ENCODE data around the gene GLP2R.

Gene GLP2R

GRCh38 chr17:9883451-9883850 lies 57.7 kb downstream of the GLP2R start:
- Histone ChIP-seq H3K4me1 (ENCODE audit: low read length) (no peaks in the 10 kb centered on the region), H3K4me3 (ENCODE audit: low read length) (no peak overlapping the region), H3K36me3 (replicated peaks; ENCODE audit: insufficient read depth, low read length) (no peaks in the 10 kb centered on the region), H3K27ac (ENCODE audit: low read length) (no peak overlapping the region), H2AFZ (ENCODE audit: low read length) (no peak overlapping the region), H3K9ac (ENCODE audit: low read length) (no peak overlapping the region), H3K4me2 (ENCODE audit: low read depth, low read length) (no peak overlapping the region), H3K9me2 (replicated peaks; ENCODE audit: insufficient read depth, low read length) (no peaks in the 10 kb centered on the region), H3K27me3 (replicated peaks; ENCODE audit: insufficient read depth, low read length) (peaks cover 6% of the 10 kb centered on the region; the same call in 1 of the 2 replicates), H3F3A (ENCODE audit: insufficient read depth, low read length) (no peaks in the 10 kb centered on the region), H3K79me2 (ENCODE audit: low read length) (no peaks in the 10 kb centered on the region), H3K9me3 (replicated peaks; ENCODE audit: insufficient read depth, low read length) (no peaks in the 10 kb centered on the region), H4K20me1 (ENCODE audit: insufficient read depth, low read length) (no peaks in the 10 kb centered on the region)
- DNase-seq, result no peak
- no peak for TF ChIP-seq EZH2phosphoT487 (IDR thresholded peaks at IDR 0.05; ENCODE audit: low read length)
- TF ChIP-seq EZH2 (optimal IDR thresholded peaks at IDR 0.05; ENCODE audit: low read depth, low read length), result no peak
- no peak for TF ChIP-seq CTCF (IDR thresholded peaks at IDR 0.05; ENCODE audit: low read length)

GRCh38 chr17:9886141-9886930 lies 60.6 kb downstream of the GLP2R start:
- H3F3A ChIP-seq (ENCODE audit: insufficient read depth, low read length), result no peaks in the 10 kb centered on the region
- TF ChIP-seq EZH2phosphoT487 (IDR thresholded peaks at IDR 0.05; ENCODE audit: low read length), result no peak
- TF ChIP-seq EZH2 (optimal IDR thresholded peaks at IDR 0.05; ENCODE audit: low read depth, low read length), result no peak
- TF ChIP-seq CTCF (IDR thresholded peaks at IDR 0.05; ENCODE audit: low read length), result no peak
- no peak overlapping the region for H3K27ac ChIP-seq (ENCODE audit: low read length)
- H2AFZ ChIP-seq (ENCODE audit: low read length), result no peak overlapping the region
- no peaks in the 10 kb centered on the region for H3K27me3 ChIP-seq (replicated peaks; ENCODE audit: insufficient read depth, low read length)
- no peak overlapping the region for H3K9ac ChIP-seq (ENCODE audit: low read length)
- no peak overlapping the region for H3K4me3 ChIP-seq (ENCODE audit: low read length)
- H3K4me2 ChIP-seq (ENCODE audit: low read depth, low read length), result no peak overlapping the region
- no peaks in the 10 kb centered on the region for H3K79me2 ChIP-seq (ENCODE audit: low read length)
- no peaks in the 10 kb centered on the region for H3K4me1 ChIP-seq (ENCODE audit: low read length)
- H3K36me3 ChIP-seq (replicated peaks; ENCODE audit: insufficient read depth, low read length), result no peaks in the 10 kb centered on the region
- DNase-seq, result no peak
- no peaks in the 10 kb centered on the region for H4K20me1 ChIP-seq (ENCODE audit: insufficient read depth, low read length)
- H3K9me3 ChIP-seq (replicated peaks; ENCODE audit: insufficient read depth, low read length), result no peaks in the 10 kb centered on the region
- H3K9me2 ChIP-seq (replicated peaks; ENCODE audit: insufficient read depth, low read length), result no peaks in the 10 kb centered on the region

GRCh38 chr17:9887508-9887907 lies 61.8 kb downstream of the GLP2R start:
- Histone ChIP-seq H3K27ac (ENCODE audit: low read length) (no peak overlapping the region), H4K20me1 (ENCODE audit: insufficient read depth, low read length) (no peaks in the 10 kb centered on the region), H3F3A (ENCODE audit: insufficient read depth, low read length) (no peaks in the 10 kb centered on the region), H3K9me2 (replicated peaks; ENCODE audit: insufficient read depth, low read length) (no peaks in the 10 kb centered on the region), H3K9ac (ENCODE audit: low read length) (no peak overlapping the region), H3K36me3 (replicated peaks; ENCODE audit: insufficient read depth, low read length) (no peaks in the 10 kb centered on the region), H3K79me2 (ENCODE audit: low read length) (no peaks in the 10 kb centered on the region), H3K4me1 (ENCODE audit: low read length) (no peaks in the 10 kb centered on the region), H3K4me2 (ENCODE audit: low read depth, low read length) (no peak overlapping the region), H3K4me3 (ENCODE audit: low read length) (no peak overlapping the region), H3K27me3 (replicated peaks; ENCODE audit: insufficient read depth, low read length) (no peaks in the 10 kb centered on the region), H2AFZ (ENCODE audit: low read length) (no peak overlapping the region), H3K9me3 (replicated peaks; ENCODE audit: insufficient read depth, low read length) (no peaks in the 10 kb centered on the region)
- TF ChIP-seq EZH2 (optimal IDR thresholded peaks at IDR 0.05; ENCODE audit: low read depth, low read length) (no peak), CTCF (IDR thresholded peaks at IDR 0.05; ENCODE audit: low read length) (no peak), EZH2phosphoT487 (IDR thresholded peaks at IDR 0.05; ENCODE audit: low read length) (no peak)
- DNase-seq, result no peak
